SK-N-DZ (cell line): Measurements from ENCODE around the gene MBNL2.

Source experiments
- DNase-seq: peaks from one replicate; pipeline ENCODE4 v3.0.0-alpha.2; 2015; ENCODE audit warnings: low spot score

Gene MBNL2

DNA sequence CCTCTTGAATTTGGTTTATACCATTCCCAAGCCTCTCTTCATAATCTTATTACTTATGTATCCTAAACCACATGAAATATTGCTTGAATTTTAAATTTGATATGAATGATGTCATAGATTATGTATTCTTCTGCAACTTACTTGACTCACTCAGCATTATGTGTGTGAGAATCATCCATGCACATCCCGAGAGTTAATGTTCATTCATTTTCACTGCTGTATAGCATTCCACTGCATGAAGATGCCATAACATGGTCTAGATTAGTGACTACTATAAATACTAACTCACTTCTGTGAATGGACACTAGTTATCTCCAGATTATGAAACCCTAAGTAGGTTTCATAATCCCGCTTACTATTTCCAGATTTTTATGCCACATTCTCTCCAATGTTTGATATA lies 186.8 kb downstream of the MBNL2 start:
- no peak for DNase-seq

- DNase-seq = no peak
These were observed 189.9 kb downstream of the MBNL2 start for GRCh38 chr13:97411984-97412383.

- no peak for DNase-seq
These were observed 191.6 kb downstream of the MBNL2 start for GRCh38 chr13:97413694-97414093.

- DNase-seq = no peak
These were observed 192.3 kb downstream of the MBNL2 start for GRCh38 chr13:97414392-97414791.

DNA sequence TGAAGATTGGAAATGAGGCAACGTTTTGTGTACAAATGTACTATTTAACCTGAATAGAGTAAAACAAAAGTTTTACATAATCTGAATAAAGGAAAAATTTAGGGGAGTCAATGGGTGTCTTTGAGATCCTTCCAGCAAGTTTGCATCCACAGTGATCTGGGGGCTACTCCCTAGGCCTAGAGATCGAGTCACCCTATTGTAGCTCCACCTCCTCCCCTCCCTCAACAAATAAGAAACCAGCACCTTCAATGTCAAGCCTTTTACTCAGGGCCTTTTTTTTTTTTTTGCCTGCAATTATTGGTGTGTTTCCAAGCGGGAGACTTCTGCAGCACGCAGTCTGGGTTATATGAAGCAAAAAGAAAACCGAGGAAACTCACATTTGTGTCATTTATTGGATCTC lies 195.6 kb downstream of the MBNL2 start:
- no peak for DNase-seq

DNA sequence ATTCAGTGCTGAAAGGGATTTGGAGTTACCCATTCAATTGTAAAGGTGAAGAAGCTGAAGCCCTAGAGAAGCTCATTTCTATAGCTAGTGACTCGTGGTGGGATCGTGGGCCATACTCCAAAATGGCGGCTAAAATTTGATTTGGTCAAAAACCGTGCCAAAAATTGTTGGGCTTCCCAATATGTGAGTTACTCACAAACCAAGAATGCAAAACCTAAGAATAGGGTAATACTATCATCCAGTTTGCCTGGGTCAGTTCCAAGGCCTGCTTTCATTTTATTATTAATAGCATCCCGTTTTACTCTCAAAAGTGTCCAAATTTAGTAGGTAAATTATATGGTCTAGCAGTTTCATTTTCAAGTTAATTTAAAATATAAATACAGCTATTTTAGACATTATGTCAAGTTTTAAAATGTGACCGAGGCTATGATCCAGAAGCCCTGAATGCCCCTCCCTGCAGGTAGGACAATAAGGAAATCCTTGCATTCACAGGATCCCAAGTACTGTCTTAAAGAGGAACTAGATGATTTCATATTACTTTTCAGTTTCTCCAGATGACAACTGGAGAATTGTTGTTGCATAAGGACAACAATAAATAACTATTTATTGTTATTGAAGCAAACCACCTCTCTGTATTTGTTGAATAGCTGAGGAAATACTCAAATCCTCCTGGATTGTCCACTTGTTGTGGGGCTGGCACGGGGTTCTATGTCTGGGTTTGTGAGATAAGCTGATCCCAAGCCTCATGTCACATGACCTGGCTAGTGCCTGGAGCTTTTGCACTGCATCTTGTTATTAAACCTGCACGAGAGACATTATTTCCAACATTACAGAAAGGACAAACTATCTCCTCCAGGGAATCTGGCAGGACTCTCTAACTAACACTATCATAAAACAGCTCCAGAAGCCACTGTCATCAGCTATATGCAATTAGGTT lies 200.3 kb downstream of the MBNL2 start:
- DNase-seq = no peak

DNA sequence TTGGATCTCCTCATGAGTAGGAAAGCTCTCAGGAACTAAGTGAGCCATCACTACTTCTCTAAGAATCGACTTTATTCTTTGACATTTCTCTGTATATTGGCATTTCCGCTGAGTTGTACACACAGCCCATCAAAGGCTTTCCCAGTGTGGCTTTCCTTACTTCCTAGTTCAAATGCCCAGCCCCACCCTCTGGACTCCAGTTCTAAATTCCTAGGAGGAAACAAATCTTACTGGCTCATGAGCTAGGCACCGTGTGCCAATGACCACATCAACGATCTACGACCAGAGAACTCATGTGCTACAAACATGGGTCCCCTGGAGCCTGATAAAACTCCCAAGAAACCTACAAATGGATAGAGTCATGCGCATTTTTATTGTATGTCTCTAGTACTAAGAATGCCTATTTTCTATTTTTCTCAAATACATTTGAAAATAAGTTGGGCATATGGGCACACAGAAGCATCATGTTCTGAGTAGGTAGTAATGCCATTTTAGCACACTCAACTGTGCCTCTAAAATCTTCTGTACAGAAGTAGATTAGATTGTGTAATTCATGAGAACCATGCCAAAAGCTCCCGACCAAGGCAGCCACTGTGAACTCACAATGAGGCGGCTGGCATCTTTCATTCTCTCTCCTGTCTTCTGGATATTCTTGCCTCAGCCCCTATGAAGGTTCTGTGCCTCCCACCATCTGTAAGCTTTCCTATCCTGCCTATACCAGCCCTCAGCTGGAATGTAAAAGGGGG lies 201.3 kb downstream of the MBNL2 start:
- DNase-seq = no peak

GRCh38 chr13:97425590-97425989 lies 203.5 kb downstream of the MBNL2 start:
- no peak for DNase-seq

DNA sequence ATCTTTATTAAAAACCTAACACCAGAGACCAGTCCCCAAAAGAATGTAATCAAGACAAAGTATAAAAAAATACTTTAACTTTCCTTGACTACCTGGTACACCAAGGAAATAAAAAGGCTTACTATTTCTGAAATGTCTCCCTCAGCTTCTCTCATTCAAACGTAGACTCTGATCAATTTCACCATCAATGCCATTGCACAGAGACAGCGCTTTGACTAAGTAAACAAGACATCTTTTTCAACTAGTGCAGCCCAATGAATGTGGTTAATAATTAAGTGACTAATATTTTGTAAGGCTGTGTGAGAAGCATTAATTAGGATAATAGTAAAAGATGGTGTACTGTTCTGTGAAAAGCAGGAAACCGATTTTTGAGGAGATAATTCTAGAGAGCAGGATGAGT lies 204.6 kb downstream of the MBNL2 start:
- DNase-seq = no peak

DNA sequence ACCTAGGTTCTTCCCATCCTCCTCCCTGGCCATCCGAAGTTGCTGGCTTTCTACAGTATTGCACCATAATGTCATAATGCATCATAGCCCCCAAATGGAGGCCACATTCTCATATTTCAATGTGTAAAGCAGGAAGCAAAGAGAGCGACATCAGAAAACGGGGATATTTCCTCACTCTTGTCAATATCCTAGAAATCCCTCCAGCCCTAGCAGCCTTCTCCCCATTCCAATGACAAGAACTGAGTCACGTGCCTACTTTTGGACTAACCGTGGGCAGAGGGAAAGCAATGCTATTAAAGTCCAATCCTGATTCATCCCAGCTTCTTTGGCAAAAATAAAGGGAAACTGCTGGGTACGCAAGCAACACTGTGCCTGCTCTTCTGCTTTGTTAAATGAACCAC lies 207.5 kb downstream of the MBNL2 start:
- no peak for DNase-seq

DNA sequence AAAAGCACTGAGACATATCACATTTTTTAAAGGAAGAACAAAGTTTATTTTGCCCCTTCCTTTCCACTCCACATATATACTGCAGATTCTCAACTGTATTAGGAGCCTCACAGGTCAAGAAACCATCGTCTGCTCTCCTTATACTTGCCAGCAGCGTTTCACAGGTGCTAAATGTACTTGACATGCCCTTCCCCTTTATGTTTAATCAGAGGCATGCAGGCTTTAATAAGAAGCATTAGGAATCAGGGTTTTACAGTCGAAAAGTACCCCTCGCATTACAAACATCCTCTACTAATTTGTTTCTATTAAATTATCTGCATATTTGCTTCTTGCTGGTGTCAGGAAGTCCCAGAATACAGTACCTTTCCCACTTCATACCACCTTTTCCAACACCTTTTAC lies 208.2 kb downstream of the MBNL2 start:
- no peak for DNase-seq

- no peak for DNase-seq
These were observed 209.1 kb downstream of the MBNL2 start for GRCh38 chr13:97431171-97431764.

GRCh38 chr13:97432232-97432916 lies 210.2 kb downstream of the MBNL2 start:
- DNase-seq = no peak

DNA sequence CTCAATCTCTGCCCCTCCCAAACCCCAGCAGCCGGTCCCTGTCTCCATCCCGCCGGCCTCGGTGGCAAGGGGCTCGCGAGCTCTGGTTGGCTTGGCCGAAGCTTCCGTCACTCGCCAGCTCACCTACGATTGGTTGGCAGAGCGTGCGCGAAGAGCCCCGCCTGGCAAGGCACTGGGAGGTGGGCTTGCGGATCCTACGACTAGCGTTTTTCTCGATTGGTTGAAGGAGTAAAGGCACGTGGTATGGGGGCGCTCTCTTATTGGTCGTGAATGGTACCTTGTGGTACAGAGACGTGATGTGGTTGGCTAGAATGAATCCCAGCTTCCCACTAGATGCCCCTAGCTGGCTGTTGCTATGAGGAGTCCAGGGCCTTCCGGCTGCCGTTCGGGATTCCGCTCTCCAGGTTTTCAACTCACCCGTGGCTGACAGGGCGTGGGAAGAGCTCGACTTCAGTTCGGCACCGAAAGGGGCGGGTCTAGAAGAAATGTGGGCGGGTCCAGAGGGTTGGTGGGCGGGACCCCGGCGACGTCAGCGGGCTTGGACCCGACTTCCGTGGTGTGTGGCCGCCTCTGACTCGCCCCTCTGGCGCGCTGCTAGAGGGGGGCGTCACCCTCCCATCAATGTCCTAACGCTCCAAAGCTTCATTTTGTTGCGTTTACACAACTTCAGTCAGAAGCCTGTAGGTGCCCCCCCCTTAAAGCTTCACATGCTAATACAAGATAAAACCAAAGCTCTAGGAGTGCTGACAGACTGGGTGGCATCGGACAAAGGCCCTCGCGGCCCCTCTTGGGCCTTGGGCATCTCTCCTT lies 211.0 kb downstream of the MBNL2 start:
- peak; percentile 100 for DNase-seq

DNA sequence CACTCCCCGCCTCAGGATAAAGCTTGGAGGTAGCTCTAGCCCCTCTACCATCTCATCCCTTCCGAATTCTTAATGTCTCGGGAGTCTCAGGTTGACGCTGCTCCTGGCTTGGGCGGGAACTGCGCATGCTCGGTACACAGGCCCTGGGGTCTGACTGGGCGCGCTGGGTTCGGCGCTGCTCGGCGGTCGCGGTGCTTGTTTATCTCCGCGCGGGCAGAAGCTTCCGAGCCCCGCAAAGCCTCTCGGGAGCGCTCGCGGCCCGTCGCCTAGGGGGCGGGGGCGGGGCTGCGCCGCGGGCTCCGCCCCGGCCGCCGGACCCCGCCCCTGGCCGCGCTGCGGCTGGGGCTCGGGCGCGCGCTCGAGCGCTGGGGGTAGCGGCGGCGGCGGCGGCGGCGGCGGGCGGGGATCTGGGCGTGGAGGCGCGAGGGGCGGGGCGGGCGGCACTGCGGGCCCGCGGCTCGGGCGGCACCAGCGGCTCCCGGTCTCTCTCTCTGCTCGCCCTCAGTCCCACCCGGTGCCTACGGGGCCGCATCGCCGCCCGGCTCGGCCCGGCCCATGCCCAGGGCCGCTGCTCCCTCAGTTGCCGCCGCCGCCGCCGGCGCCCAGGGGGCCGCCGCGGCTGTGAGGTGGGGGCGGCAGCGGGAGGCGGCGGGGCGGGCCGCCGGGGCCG lies 211.7 kb downstream of the MBNL2 start, which contains the start of gene RAP2A:
RAP2A (plus strand) TSS at position 443 of the 670 bp plus-strand sequence. CDS start 302 bp downstream, outside the sequence.
- peak; percentile 87 for DNase-seq

DNA sequence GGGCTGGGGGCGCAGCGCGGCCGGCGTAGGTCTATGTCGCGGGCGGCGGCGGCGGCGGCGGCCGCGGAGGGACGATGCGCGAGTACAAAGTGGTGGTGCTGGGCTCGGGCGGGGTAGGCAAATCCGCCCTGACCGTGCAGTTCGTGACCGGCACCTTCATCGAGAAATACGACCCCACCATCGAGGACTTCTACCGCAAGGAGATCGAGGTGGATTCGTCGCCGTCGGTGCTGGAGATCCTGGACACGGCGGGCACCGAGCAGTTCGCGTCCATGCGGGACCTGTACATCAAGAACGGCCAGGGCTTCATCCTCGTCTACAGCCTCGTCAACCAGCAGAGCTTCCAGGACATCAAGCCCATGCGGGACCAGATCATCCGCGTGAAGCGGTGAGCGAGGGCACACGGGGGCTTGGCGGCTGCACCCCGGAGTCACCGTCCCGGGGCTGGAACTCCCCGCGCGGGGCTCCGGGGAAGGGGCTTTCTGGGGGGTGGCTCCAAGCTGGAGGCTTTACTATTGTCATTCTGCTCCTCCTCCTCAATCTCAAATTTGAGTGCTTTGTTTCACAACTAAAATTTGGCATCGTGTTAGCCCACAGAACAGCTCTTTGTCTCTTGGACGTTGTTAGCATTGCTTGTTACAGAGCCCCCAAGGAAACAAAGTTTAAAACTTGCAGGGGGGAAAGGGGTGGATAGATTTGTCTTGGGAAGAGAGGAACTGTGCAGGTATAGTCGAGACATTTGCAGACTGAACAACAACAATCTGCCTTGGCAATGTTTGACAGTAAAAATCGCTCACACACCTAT lies 212.5 kb downstream of the MBNL2 start:
- DNase-seq = peak; percentile 52

DNA sequence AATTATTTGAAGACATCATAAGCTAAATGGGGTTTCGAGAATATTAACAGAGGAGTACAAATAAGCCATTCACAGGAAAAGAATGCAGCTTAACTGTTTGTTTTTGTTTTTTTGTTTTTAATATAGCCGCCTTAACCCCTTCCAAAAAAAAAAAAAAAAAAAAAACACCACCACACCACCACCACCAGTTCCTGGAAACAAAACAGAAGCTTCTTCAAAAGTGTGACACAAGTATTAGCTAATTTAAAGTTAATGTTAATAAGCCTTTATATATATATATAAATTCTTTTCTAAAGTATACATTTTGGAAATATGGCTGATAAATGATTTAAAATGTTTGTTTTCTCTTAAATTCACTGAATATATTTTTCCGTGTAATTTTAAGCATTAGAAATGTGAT lies 213.2 kb downstream of the MBNL2 start:
- DNase-seq = no peak

DNA sequence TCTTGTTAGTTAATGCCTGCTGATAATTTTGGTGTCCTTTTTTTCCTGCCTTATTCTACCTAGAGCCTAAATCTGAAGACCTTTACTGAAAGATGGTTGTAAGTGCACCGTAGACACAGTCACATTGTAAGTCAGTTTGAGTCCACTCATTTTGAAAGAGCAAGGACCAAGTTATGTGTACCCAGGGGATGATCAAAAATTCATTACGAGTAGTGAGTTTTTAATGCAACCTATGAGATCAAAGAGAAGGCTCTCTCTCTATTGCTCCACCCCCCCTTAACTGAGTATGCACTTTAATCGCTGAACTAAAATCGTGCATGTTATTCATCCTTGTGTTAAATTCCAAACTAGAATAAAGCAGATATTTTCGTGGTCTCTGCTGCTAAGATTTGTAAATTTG lies 213.7 kb downstream of the MBNL2 start:
- DNase-seq = no peak

DNA sequence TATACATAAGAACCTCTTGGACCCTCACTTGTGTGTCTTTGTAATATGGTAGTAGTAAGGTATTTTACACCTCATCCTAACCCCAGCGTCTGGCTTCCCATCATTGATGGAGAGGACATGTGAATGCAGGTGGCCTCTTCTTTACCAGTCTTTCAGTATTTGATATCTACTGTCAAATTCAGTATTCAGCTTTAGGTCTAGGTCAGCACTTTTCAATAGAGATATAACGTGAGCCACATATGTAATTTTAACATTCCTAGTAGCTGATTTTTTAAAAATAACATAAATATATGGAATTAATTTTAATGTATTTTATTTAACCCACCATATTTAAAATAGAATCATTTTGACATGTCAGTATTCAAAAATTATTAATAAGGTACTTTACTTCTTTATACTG lies 214.7 kb downstream of the MBNL2 start:
- DNase-seq = no peak
